Adrenal gland (tissue), 5 donors: ENCODE results near the gene CADM1.

Source experiments
- POLR2A ChIP-seq, 2 donors: fragments of 450-650 bp; IDR thresholded peaks; one replicate each; pipeline ENCODE4 v1.6.1; 2017; ENCODE audit warnings: antibody characterized with exemption in 2 of 2, mild to moderate bottlenecking in 2 of 2, moderate library complexity in 1 of 2
- TF ChIP-seq, protein P1 (sequence below), 6 experiments: fragments of 450-650 bp in 4 of 6; fragments of 200-600 bp in 2 of 6; sonication (generic) in 1 of 6; IDR thresholded peaks; 1 replicate in 5 of 6; 2 replicates in 1 of 6; pipeline versions ENCODE4 v1.5.1 to v1.8.0; 2016 to 2021; ENCODE audit warnings: antibody characterized with exemption in 6 of 6, mild to moderate bottlenecking in 2 of 6, moderate library complexity in 1 of 6
- donor health status: DM: no; HTN: no; CAD: no.

DNA sequence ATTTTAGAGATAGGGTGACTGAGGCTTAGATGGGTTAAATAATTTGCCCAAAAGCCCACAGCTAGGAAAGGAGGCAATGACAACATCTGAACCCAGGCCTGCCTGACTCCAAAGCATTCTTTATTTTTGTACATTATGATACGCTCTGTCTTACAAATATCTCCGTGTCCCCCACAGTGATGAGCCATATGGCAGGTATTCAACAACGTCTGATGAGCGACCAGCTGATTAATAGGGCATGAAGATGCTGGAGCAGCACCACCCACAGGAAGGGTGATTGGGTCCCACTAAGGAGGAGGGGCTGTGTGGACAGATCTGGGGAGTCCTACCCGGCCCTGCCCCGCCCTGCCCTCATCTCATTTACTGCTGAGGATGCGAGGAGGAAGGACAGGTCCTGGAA lies 380.6 kb downstream of the CADM1 start:
- no peak for TF ChIP-seq POLR2A (IDR thresholded peaks at IDR 0.05)
- TF ChIP-seq, protein P1, sequence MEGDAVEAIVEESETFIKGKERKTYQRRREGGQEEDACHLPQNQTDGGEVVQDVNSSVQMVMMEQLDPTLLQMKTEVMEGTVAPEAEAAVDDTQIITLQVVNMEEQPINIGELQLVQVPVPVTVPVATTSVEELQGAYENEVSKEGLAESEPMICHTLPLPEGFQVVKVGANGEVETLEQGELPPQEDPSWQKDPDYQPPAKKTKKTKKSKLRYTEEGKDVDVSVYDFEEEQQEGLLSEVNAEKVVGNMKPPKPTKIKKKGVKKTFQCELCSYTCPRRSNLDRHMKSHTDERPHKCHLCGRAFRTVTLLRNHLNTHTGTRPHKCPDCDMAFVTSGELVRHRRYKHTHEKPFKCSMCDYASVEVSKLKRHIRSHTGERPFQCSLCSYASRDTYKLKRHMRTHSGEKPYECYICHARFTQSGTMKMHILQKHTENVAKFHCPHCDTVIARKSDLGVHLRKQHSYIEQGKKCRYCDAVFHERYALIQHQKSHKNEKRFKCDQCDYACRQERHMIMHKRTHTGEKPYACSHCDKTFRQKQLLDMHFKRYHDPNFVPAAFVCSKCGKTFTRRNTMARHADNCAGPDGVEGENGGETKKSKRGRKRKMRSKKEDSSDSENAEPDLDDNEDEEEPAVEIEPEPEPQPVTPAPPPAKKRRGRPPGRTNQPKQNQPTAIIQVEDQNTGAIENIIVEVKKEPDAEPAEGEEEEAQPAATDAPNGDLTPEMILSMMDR (IDR thresholded peaks at IDR 0.05): no peak
